ENCODE results near the gene RFWD3. TPM values are rescaled to one million over a fixed set of nuclear protein-coding genes. Genes with fewer than 3 reads are reported as not detected.

Gene RFWD3
- polyA plus RNA-seq, 3 donors = 29.0 to 33.4 (median 30.3) TPM

- no peak for DNase-seq
These were observed 82.6 kb downstream of the RFWD3 start for GRCh38 chr16:74583926-74584666.

- no peak for DNase-seq
These were observed 83.7 kb downstream of the RFWD3 start for GRCh38 chr16:74582970-74583369.

GRCh38 chr16:74580833-74581232 is 85.8 kb downstream of the RFWD3 start:
- no peak for DNase-seq

- no peak for DNase-seq
These were observed 87.8 kb downstream of the RFWD3 start for GRCh38 chr16:74578838-74579237.

GRCh38 chr16:74578433-74578832 is 88.2 kb downstream of the RFWD3 start:
- no peak for DNase-seq

- DNase-seq = no peak
These were observed 88.8 kb downstream of the RFWD3 start for GRCh38 chr16:74577882-74578366.

- no peak for DNase-seq
These were observed 90.7 kb downstream of the RFWD3 start for GRCh38 chr16:74575807-74576643.

GRCh38 chr16:74575175-74575806 is 91.4 kb downstream of the RFWD3 start:
- DNase-seq = no peak

GRCh38 chr16:74574146-74574545 is 92.5 kb downstream of the RFWD3 start:
- no peak for DNase-seq

GRCh38 chr16:74573622-74574021 is 93.1 kb downstream of the RFWD3 start:
- no peak for DNase-seq

Other genes with a start within 250 kb of the RFWD3 start
- 100 to 1,000 TPM; 154 to 228 (median 188) TPM for gene CLEC18B, start 245.4 kb downstream of the RFWD3 start, polyA plus RNA-seq (ENCODE audit: insufficient read length in 3 of 3)
- gene GLG1, start 59.8 kb downstream of the RFWD3 start, polyA plus RNA-seq (ENCODE audit: insufficient read length in 3 of 3) = 100 to 1,000 TPM; 149 to 173 (median 165) TPM
- 1 to 10 TPM; 3.7 to 4.5 (median 3.8) TPM for gene MLKL, start 34.0 kb upstream of the RFWD3 start, polyA plus RNA-seq (ENCODE audit: insufficient read length in 3 of 3)
- 1 to 10 TPM; 3.9 to 4.7 (median 4.2) TPM for gene FA2H, start 107.9 kb upstream of the RFWD3 start, polyA plus RNA-seq (ENCODE audit: insufficient read length in 3 of 3)